WTC11 (cell line): Measurements from ENCODE around the gene CACNA2D3. TPM values are rescaled to one million over a fixed set of nuclear protein-coding genes. Genes with fewer than 3 reads are reported as not detected.

Experiments
- ATAC-seq: fragments of 200-7000 bp; cut with Tn5 transposase; 2 replicates; pipeline ENCODE4 v1.10.0; 2021; ENCODE audit warnings: mild to moderate bottlenecking, moderate library complexity
- CTCF ChIA-PET: fragments of 300-600 bp; sonication (Branson Sonifier 250); formaldehyde crosslinking; loops from one replicate; lab custom pipeline; 2021; ENCODE audit warnings: antibody characterized with exemption; lab: Charles Lee
- POLR2A ChIA-PET: fragments of 350-600 bp; sonication (Branson Sonifier 250); formaldehyde crosslinking; loops from one replicate; lab custom pipeline; 2021; ENCODE audit warnings: antibody characterized with exemption; lab: Charles Lee
- DNase-seq: peaks from one replicate; pipeline ENCODE4 v3.0.0; 2021; ENCODE audit warnings: low spot score
- H3K27ac Mint-ChIP-seq: 2 replicates; pipeline ENCODE4 v1.8.0; 2021; ENCODE audit warnings: mixed read lengths
- H3K27me3 Mint-ChIP-seq: 2 replicates; pipeline ENCODE4 v1.8.0; 2021; ENCODE audit warnings: low read depth, mild to moderate bottlenecking, moderate library complexity, mixed read lengths
- H3K36me3 Mint-ChIP-seq: 2 replicates; pipeline ENCODE4 v1.8.0; 2021; ENCODE audit warnings: mixed read lengths
- H3K4me1 Mint-ChIP-seq: 2 replicates; pipeline ENCODE4 v1.8.0; 2022; ENCODE audit warnings: mixed read lengths
- H3K4me3 Mint-ChIP-seq: 2 replicates; pipeline ENCODE4 v1.8.0; 2021; ENCODE audit warnings: mild to moderate bottlenecking, moderate library complexity, mixed read lengths
- H3K9me3 Mint-ChIP-seq: 2 replicates; pipeline ENCODE4 v1.8.0; 2021; ENCODE audit warnings: mixed read lengths
- CREM ChIP-seq: sonication (generic); formaldehyde crosslinking; IDR thresholded peaks from 2 replicates; pipeline ENCODE4 v1.8.1; 2022; ENCODE audit warnings: mild to moderate bottlenecking, missing genetic modification reagents, moderate library complexity
- FOXJ3 ChIP-seq: sonication (generic); formaldehyde crosslinking; IDR thresholded peaks from 2 replicates; pipeline ENCODE4 v1.9.0; 2021; ENCODE audit warnings: missing genetic modification reagents, mild to moderate bottlenecking, borderline replicate concordance
- GABPB1 ChIP-seq: sonication (generic); formaldehyde crosslinking; IDR thresholded peaks from 2 replicates; pipeline ENCODE4 v1.8.1; 2023; ENCODE audit warnings: mild to moderate bottlenecking, missing genetic modification reagents
- HMGA2 ChIP-seq: fragments of 250-450 bp; sonication (Bioruptor Pico); IDR thresholded peaks from 2 replicates; pipeline ENCODE4 v1.4.0; 2021; ENCODE audit warnings: mild to moderate bottlenecking, moderate library complexity
- JUN ChIP-seq: sonication (generic); formaldehyde crosslinking; IDR thresholded peaks from 2 replicates; pipeline ENCODE4 v1.8.0; 2023; ENCODE audit warnings: mild to moderate bottlenecking, missing genetic modification reagents
- NR2C2 ChIP-seq: sonication (generic); formaldehyde crosslinking; IDR thresholded peaks from 2 replicates; pipeline ENCODE4 v1.8.0; 2022; ENCODE audit warnings: mild to moderate bottlenecking, missing genetic modification reagents
- PRRX2 ChIP-seq: fragments of 250-450 bp; sonication (Bioruptor Pico); IDR thresholded peaks from 2 replicates; pipeline ENCODE4 v1.8.0; 2021; ENCODE audit warnings: mild to moderate bottlenecking
- SMAD3 ChIP-seq: sonication (generic); formaldehyde crosslinking; IDR thresholded peaks from 2 replicates; pipeline ENCODE4 v1.8.0; 2022; ENCODE audit warnings: missing genetic modification reagents, mild to moderate bottlenecking, borderline replicate concordance
- TEAD1 ChIP-seq: sonication (generic); formaldehyde crosslinking; IDR thresholded peaks from 2 replicates; pipeline ENCODE4 v1.8.0; 2022; ENCODE audit warnings: mild to moderate bottlenecking, missing genetic modification reagents
- ZNF138 ChIP-seq: sonication (generic); formaldehyde crosslinking; conservative IDR thresholded peaks from 2 replicates; pipeline ENCODE4 v1.8.1; 2022; ENCODE audit warnings: mild to moderate bottlenecking, moderate library complexity, missing genetic modification reagents
- ZNF416 ChIP-seq: fragments of 250-450 bp; sonication (Bioruptor Pico); IDR thresholded peaks from 2 replicates; pipeline ENCODE4 v1.9.0; 2021; ENCODE audit warnings: mild to moderate bottlenecking, inconsistent platforms
- ZNF671 ChIP-seq: fragments of 250-450 bp; sonication (Bioruptor Pico); IDR thresholded peaks from 2 replicates; pipeline ENCODE4 v1.8.0; 2021; ENCODE audit warnings: mild to moderate bottlenecking
- total RNA-seq: library from RNA; stranded (reverse); gene quantifications from 3 replicates; pipeline ENCODE4 v1.2.3, GENCODE V29; 2021
- TF ChIP-seq, protein P1 (sequence below): sonication (generic); formaldehyde crosslinking; IDR thresholded peaks from 2 replicates; pipeline ENCODE4 v1.8.0; 2022; ENCODE audit warnings: mild to moderate bottlenecking, missing genetic modification reagents
- TF ChIP-seq, protein P2 (sequence below): fragments of 250-450 bp; sonication (Bioruptor Pico); IDR thresholded peaks from 2 replicates; pipeline ENCODE4 v1.9.0; 2021; ENCODE audit warnings: moderate library complexity, mild to moderate bottlenecking, inconsistent platforms, borderline replicate concordance
- TF ChIP-seq, protein P3 (sequence below): sonication (generic); formaldehyde crosslinking; IDR thresholded peaks from 2 replicates; pipeline ENCODE4 v1.8.1; 2022; ENCODE audit warnings: low read depth, missing genetic modification reagents, borderline replicate concordance
- TF ChIP-seq, protein P4 (sequence below): fragments of 250-450 bp; sonication (Bioruptor Pico); IDR thresholded peaks from 2 replicates; pipeline ENCODE4 v1.9.0; 2021; ENCODE audit warnings: mild to moderate bottlenecking
- TF ChIP-seq, protein P5 (sequence below): sonication (generic); formaldehyde crosslinking; IDR thresholded peaks from 2 replicates; pipeline ENCODE4 v1.8.0; 2022; ENCODE audit warnings: missing genetic modification reagents

Gene CACNA2D3
- total RNA-seq, 1 experiment from 2014 or later, result 5.0 TPM

DNA sequence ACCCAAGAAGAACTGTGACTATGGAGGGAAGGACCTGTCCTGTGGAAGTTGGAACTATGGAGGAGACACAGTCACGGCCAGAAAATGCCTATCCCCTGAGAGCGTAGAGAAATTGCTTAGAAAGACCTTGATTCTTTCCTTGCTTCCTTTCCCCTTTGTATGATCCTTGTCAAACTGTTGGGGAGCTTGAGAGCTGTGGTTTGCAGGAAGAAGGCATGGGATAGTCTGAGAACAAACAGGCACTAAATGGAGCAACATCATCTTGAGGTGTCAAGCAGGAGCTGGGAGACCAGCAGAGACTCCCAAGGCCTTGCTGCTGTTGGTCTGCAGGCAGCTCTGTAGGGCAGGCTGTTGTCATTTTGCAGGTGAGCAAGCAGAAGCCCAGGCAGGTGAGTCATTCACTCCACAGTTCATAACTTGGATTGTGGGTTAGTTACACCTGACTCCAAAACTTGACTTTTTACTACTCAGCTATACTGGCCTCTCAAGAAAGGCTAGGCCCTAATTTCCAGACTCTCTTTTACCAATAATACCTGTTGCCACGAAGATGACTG, 506.6 kb downstream of the CACNA2D3 start:
- Mint-ChIP-seq H3K4me1 (peaks cover 27% of the 10 kb centered on the region), H3K36me3 (peaks cover 6% of the 10 kb centered on the region), H3K4me3 (no peak overlapping the region), H3K9me3 (peaks cover 18% of the 10 kb centered on the region), H3K27me3 (peaks cover 6% of the 10 kb centered on the region), H3K27ac (peak overlapping the region; percentile 82; the same call in 1 of the 2 replicates)
- DNase-seq (no peak), ATAC-seq (peak; percentile 3)
- CTCF ChIA-PET, result interaction anchor here (0.9 to 2.0 kb wide), 4 partner anchors 9 to 202 kb away, joined by 3 to 8 read pairs (median 4); no protein-coding TSS in a partner anchor
- POLR2A ChIA-PET, result interaction anchor here (0.6 to 1.7 kb wide), 4 partner anchors 10 to 91 kb away, joined by 3 to 8 read pairs (median 6); no protein-coding TSS in a partner anchor
- TF ChIP-seq, protein P1, sequence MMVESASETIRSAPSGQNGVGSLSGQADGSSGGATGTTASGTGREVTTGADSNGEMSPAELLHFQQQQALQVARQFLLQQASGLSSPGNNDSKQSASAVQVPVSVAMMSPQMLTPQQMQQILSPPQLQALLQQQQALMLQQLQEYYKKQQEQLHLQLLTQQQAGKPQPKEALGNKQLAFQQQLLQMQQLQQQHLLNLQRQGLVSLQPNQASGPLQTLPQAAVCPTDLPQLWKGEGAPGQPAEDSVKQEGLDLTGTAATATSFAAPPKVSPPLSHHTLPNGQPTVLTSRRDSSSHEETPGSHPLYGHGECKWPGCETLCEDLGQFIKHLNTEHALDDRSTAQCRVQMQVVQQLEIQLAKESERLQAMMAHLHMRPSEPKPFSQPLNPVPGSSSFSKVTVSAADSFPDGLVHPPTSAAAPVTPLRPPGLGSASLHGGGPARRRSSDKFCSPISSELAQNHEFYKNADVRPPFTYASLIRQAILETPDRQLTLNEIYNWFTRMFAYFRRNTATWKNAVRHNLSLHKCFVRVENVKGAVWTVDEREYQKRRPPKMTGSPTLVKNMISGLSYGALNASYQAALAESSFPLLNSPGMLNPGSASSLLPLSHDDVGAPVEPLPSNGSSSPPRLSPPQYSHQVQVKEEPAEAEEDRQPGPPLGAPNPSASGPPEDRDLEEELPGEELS (CRISPR knock-in tag), result no peak
- TF ChIP-seq, protein P2, sequence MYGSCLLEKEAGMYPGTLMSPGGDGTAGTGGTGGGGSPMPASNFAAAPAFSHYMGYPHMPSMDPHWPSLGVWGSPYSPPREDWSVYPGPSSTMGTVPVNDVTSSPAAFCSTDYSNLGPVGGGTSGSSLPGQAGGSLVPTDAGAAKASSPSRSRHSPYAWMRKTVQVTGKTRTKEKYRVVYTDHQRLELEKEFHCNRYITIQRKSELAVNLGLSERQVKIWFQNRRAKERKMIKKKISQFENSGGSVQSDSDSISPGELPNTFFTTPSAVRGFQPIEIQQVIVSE (CRISPR knock-in tag), result no peak
- TF ChIP-seq, protein P3, sequence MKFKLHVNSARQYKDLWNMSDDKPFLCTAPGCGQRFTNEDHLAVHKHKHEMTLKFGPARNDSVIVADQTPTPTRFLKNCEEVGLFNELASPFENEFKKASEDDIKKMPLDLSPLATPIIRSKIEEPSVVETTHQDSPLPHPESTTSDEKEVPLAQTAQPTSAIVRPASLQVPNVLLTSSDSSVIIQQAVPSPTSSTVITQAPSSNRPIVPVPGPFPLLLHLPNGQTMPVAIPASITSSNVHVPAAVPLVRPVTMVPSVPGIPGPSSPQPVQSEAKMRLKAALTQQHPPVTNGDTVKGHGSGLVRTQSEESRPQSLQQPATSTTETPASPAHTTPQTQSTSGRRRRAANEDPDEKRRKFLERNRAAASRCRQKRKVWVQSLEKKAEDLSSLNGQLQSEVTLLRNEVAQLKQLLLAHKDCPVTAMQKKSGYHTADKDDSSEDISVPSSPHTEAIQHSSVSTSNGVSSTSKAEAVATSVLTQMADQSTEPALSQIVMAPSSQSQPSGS (CRISPR knock-in tag), result no peak
- TF ChIP-seq TEAD1 (CRISPR knock-in tag), result 0 out of 2 replicates have a peak, but pooled peaks have one; percentile 53
- no peak for TF ChIP-seq NR2C2 (CRISPR knock-in tag)
- TF ChIP-seq FOXJ3, result no peak
- TF ChIP-seq, protein P4, sequence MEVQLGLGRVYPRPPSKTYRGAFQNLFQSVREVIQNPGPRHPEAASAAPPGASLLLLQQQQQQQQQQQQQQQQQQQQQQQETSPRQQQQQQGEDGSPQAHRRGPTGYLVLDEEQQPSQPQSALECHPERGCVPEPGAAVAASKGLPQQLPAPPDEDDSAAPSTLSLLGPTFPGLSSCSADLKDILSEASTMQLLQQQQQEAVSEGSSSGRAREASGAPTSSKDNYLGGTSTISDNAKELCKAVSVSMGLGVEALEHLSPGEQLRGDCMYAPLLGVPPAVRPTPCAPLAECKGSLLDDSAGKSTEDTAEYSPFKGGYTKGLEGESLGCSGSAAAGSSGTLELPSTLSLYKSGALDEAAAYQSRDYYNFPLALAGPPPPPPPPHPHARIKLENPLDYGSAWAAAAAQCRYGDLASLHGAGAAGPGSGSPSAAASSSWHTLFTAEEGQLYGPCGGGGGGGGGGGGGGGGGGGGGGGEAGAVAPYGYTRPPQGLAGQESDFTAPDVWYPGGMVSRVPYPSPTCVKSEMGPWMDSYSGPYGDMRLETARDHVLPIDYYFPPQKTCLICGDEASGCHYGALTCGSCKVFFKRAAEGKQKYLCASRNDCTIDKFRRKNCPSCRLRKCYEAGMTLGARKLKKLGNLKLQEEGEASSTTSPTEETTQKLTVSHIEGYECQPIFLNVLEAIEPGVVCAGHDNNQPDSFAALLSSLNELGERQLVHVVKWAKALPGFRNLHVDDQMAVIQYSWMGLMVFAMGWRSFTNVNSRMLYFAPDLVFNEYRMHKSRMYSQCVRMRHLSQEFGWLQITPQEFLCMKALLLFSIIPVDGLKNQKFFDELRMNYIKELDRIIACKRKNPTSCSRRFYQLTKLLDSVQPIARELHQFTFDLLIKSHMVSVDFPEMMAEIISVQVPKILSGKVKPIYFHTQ (CRISPR knock-in tag), result peak; percentile 77; the same call in 1 of the 2 replicates
- TF ChIP-seq JUN, result no peak
- TF ChIP-seq ZNF416 (CRISPR knock-in tag), result peak; percentile 52; the same call in 1 of the 2 replicates
- no peak for TF ChIP-seq ZNF138 (CRISPR knock-in tag)
- no peak for TF ChIP-seq HMGA2
- TF ChIP-seq PRRX2 (CRISPR knock-in tag), result 0 out of 2 replicates have a peak, but pooled peaks have one; percentile 10
- peak; percentile 55; the same call in 1 of the 2 replicates for TF ChIP-seq SMAD3 (CRISPR knock-in tag)
- TF ChIP-seq CREM, result peak; percentile 23; the same call in 1 of the 2 replicates
- no peak for TF ChIP-seq GABPB1 (CRISPR knock-in tag)
- TF ChIP-seq, protein P5, sequence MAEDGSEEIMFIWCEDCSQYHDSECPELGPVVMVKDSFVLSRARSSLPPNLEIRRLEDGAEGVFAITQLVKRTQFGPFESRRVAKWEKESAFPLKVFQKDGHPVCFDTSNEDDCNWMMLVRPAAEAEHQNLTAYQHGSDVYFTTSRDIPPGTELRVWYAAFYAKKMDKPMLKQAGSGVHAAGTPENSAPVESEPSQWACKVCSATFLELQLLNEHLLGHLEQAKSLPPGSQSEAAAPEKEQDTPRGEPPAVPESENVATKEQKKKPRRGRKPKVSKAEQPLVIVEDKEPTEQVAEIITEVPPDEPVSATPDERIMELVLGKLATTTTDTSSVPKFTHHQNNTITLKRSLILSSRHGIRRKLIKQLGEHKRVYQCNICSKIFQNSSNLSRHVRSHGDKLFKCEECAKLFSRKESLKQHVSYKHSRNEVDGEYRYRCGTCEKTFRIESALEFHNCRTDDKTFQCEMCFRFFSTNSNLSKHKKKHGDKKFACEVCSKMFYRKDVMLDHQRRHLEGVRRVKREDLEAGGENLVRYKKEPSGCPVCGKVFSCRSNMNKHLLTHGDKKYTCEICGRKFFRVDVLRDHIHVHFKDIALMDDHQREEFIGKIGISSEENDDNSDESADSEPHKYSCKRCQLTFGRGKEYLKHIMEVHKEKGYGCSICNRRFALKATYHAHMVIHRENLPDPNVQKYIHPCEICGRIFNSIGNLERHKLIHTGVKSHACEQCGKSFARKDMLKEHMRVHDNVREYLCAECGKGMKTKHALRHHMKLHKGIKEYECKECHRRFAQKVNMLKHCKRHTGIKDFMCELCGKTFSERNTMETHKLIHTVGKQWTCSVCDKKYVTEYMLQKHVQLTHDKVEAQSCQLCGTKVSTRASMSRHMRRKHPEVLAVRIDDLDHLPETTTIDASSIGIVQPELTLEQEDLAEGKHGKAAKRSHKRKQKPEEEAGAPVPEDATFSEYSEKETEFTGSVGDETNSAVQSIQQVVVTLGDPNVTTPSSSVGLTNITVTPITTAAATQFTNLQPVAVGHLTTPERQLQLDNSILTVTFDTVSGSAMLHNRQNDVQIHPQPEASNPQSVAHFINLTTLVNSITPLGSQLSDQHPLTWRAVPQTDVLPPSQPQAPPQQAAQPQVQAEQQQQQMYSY (CRISPR knock-in tag), result no peak
- TF ChIP-seq ZNF671 (CRISPR knock-in tag), result 0 out of 2 replicates have a peak, but pooled peaks have one; percentile 5
